ENCODE results near the gene NPM3. TPM values are rescaled to one million over a fixed set of nuclear protein-coding genes. Genes with fewer than 3 reads are reported as not detected.

Gene NPM3
- total RNA-seq, 1 donor from 2014 or later = 45.2 TPM

GRCh38 chr10:101781984-101782810, 1.0 kb downstream of the NPM3 start:
- no peak for DNase-seq (ENCODE audit: low spot score in 2 of 2, unreplicated experiment in 2 of 2)
- TF ChIP-seq, protein P1, sequence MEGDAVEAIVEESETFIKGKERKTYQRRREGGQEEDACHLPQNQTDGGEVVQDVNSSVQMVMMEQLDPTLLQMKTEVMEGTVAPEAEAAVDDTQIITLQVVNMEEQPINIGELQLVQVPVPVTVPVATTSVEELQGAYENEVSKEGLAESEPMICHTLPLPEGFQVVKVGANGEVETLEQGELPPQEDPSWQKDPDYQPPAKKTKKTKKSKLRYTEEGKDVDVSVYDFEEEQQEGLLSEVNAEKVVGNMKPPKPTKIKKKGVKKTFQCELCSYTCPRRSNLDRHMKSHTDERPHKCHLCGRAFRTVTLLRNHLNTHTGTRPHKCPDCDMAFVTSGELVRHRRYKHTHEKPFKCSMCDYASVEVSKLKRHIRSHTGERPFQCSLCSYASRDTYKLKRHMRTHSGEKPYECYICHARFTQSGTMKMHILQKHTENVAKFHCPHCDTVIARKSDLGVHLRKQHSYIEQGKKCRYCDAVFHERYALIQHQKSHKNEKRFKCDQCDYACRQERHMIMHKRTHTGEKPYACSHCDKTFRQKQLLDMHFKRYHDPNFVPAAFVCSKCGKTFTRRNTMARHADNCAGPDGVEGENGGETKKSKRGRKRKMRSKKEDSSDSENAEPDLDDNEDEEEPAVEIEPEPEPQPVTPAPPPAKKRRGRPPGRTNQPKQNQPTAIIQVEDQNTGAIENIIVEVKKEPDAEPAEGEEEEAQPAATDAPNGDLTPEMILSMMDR (IDR thresholded peaks at IDR 0.05; ENCODE audit: unreplicated experiment) = no peak
- no peak overlapping the region for H3K27ac Mint-ChIP-seq
- H3K4me1 Mint-ChIP-seq = peaks cover 42% of the 10 kb centered on the region
- H3K36me3 Mint-ChIP-seq = peaks cover 19% of the 10 kb centered on the region
- peak overlapping the region; percentile 100 for H3K4me3 Mint-ChIP-seq
- H3K9me3 Mint-ChIP-seq = no peaks in the 10 kb centered on the region
- H3K27me3 Mint-ChIP-seq (ENCODE audit: low read depth) = peaks cover 37% of the 10 kb centered on the region

DNA sequence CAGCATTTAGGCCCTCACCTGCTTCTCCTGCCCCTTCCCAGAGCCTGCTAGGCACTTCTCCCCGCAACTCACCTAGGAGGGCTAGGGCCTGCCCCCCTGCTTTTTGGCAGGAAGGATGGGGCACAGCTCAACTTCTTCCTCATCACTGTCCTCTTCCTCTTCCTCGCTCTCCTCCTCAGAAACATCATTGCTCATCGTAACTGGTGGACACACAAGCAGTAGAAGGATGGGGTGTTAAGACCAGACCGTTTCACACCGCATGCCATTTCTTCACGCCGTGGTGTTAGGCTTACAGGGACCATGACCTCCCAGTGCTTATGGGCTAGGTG, 1.6 kb downstream of the NPM3 start:
- Mint-ChIP-seq H3K9me3 (no peaks in the 10 kb centered on the region), H3K4me1 (peaks cover 42% of the 10 kb centered on the region), H3K36me3 (peaks cover 17% of the 10 kb centered on the region), H3K27ac (no peak overlapping the region), H3K27me3 (ENCODE audit: low read depth) (peaks cover 43% of the 10 kb centered on the region), H3K4me3 (peak overlapping the region; percentile 100)
- TF ChIP-seq, protein P1 (IDR thresholded peaks at IDR 0.05; ENCODE audit: unreplicated experiment) = no peak
- no peak for DNase-seq (ENCODE audit: low spot score in 2 of 2, unreplicated experiment in 2 of 2)

DNA sequence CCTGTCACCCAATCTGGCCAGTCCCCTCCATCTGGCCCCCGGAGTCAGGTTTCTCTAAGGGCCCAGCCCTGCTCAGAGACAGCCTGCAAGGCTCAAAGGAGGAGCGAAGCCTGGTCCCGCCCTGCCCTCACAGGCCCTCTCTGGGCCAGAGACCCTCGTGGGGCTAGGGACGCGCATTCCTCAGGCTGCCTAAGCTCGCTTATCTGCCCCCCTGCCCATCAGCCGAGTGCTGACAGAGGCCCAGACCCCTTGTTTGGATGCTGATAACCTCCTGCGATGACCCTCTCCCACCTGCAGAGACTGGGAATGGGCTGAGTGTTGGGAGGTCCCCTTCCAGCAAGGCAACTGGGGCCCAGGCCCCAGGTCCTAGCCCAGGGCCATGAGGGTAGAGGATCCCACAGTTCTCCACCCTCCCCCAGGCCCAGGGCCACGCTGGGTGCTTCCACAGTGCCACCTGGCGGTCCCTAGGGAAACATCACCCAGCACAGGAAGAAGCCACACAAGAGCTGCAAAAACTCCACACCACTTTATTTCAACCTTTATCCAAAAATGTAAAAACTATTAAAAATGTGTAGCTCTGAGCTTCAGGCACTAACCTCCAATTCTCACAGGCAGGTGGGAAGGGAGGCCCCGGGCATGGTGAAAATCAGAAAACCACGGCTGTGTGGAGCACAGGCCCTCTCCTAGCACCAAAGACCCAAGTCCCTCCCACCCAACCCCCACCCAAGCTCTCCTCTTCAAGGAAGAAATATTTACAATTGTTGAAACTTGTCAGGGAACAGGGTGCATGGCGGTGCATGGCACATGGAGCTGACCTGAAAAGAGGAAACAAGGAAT, 2.2 kb downstream of the NPM3 start:
- TF ChIP-seq, protein P1 (IDR thresholded peaks at IDR 0.05; ENCODE audit: unreplicated experiment) = peak; percentile 87
- peak in 1 of 2 experiments; percentile 81 for DNase-seq (ENCODE audit: low spot score in 2 of 2, unreplicated experiment in 2 of 2)
- H3K4me1 Mint-ChIP-seq = peaks cover 42% of the 10 kb centered on the region
- peaks cover 14% of the 10 kb centered on the region for H3K36me3 Mint-ChIP-seq
- H3K9me3 Mint-ChIP-seq = no peaks in the 10 kb centered on the region
- no peak overlapping the region for H3K27ac Mint-ChIP-seq
- peaks cover 45% of the 10 kb centered on the region for H3K27me3 Mint-ChIP-seq (ENCODE audit: low read depth)
- H3K4me3 Mint-ChIP-seq = peak overlapping the region; percentile 44

- peak overlapping the region; percentile 55 for H3K4me3 Mint-ChIP-seq
- H3K27me3 Mint-ChIP-seq (ENCODE audit: low read depth) = peaks cover 48% of the 10 kb centered on the region
- no peak overlapping the region for H3K27ac Mint-ChIP-seq
- H3K9me3 Mint-ChIP-seq = no peaks in the 10 kb centered on the region
- TF ChIP-seq, protein P1 (IDR thresholded peaks at IDR 0.05; ENCODE audit: unreplicated experiment) = no peak
- no peak for DNase-seq (ENCODE audit: low spot score in 2 of 2, unreplicated experiment in 2 of 2)
- peaks cover 12% of the 10 kb centered on the region for H3K36me3 Mint-ChIP-seq
- peaks cover 42% of the 10 kb centered on the region for H3K4me1 Mint-ChIP-seq
Measured at GRCh38 chr10:101780187-101780817, 2.9 kb downstream of the NPM3 start.

DNA sequence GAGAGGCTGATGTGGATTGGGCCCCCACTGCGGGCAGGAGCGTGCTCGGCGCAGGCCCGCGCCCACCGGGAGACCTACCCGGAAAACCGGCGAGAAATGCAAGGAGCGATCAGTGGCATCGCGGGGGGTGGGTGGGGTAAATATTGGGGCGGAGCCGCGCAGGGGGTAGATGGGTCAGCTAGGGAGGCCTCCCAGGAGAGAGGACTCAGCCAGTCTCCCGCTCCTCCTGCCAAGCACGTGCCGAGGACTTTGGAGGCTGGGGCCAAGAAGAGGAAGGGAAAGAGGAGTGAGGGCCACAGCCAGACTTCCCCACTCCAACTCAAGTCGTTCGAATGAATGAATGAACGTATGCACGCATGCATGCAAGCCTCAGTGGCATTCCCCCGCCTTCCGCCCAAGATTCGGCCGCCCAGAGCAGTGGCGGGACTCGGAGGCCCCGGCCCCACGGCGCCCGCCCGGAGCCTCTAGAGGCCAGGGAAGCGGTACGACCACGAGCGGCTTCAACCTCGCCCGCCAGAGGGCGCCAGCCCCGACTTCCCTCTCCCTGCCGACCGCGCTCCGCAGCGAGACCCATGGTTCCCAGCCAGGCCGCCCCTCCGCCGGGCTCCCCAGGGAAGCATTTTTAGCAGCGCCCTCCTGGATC, 3.6 kb downstream of the NPM3 start:
- H3K27ac Mint-ChIP-seq = no peak overlapping the region

More for the DNA sequence above, 3.6 kb downstream of the NPM3 start:
- peak overlapping the region; percentile 55 for H3K4me3 Mint-ChIP-seq
- H3K9me3 Mint-ChIP-seq = no peaks in the 10 kb centered on the region
- TF ChIP-seq, protein P1 (IDR thresholded peaks at IDR 0.05; ENCODE audit: unreplicated experiment) = peak; percentile 83
- peaks cover 8% of the 10 kb centered on the region for H3K36me3 Mint-ChIP-seq
- peaks cover 55% of the 10 kb centered on the region for H3K27me3 Mint-ChIP-seq (ENCODE audit: low read depth)
- peak; percentile 79 to 93 for DNase-seq (ENCODE audit: low spot score in 2 of 2, unreplicated experiment in 2 of 2)
- peaks cover 43% of the 10 kb centered on the region for H3K4me1 Mint-ChIP-seq
